ENCODE results near the gene VOPP1. TPM values are rescaled to one million over a fixed set of nuclear protein-coding genes. Genes with fewer than 3 reads are reported as not detected.
"Not testable (repeated sequence)": the region's sequence is repeated elsewhere in the genome, so short reads cannot be mapped to it uniquely, and the experiment has no call there.

The VOPP1 gene
- total RNA-seq, 1 donor from 2014 or later: 68.2 TPM

GRCh38 chr7:55510206-55510605 is 62.1 kb downstream of the VOPP1 start:
- not testable (repeated sequence) for DNase-seq (ENCODE audit: low spot score)

- DNase-seq (ENCODE audit: low spot score): no peak
Measured at GRCh38 chr7:55509322-55509721, 63.0 kb downstream of the VOPP1 start.

- no peak for DNase-seq (ENCODE audit: low spot score)
Measured at GRCh38 chr7:55508221-55509011, 63.9 kb downstream of the VOPP1 start.

- DNase-seq (ENCODE audit: low spot score): no peak
Measured at GRCh38 chr7:55507743-55508142, 64.6 kb downstream of the VOPP1 start.

- DNase-seq (ENCODE audit: low spot score): no peak
Measured at GRCh38 chr7:55504967-55505658, 67.2 kb downstream of the VOPP1 start.

GRCh38 chr7:55504093-55504859 is 68.0 kb downstream of the VOPP1 start:
- DNase-seq (ENCODE audit: low spot score): no peak

- no peak for DNase-seq (ENCODE audit: low spot score)
Measured at GRCh38 chr7:55502858-55503440, 69.4 kb downstream of the VOPP1 start.

GRCh38 chr7:55502124-55502857 is 70.0 kb downstream of the VOPP1 start:
- no peak for DNase-seq (ENCODE audit: low spot score)

GRCh38 chr7:55501611-55502010 is 70.7 kb downstream of the VOPP1 start:
- DNase-seq (ENCODE audit: low spot score): no peak

- DNase-seq (ENCODE audit: low spot score): no peak
Measured at GRCh38 chr7:55500117-55500756, 72.1 kb downstream of the VOPP1 start.

- no peak for DNase-seq (ENCODE audit: low spot score)
Measured at GRCh38 chr7:55499591-55499990, 72.7 kb downstream of the VOPP1 start.

GRCh38 chr7:55498770-55499169 is 73.5 kb downstream of the VOPP1 start:
- no peak for DNase-seq (ENCODE audit: low spot score)

- DNase-seq (ENCODE audit: low spot score): no peak
Measured at GRCh38 chr7:55498142-55498541, 74.2 kb downstream of the VOPP1 start.

- DNase-seq (ENCODE audit: low spot score): no peak
Measured at GRCh38 chr7:55497521-55497920, 74.8 kb downstream of the VOPP1 start.

- no peak for DNase-seq (ENCODE audit: low spot score)
Measured at GRCh38 chr7:55496906-55497305, 75.4 kb downstream of the VOPP1 start.

GRCh38 chr7:55494951-55495350 is 77.4 kb downstream of the VOPP1 start:
- DNase-seq (ENCODE audit: low spot score): no peak

GRCh38 chr7:55493408-55493807 is 78.9 kb downstream of the VOPP1 start:
- no peak for DNase-seq (ENCODE audit: low spot score)

GRCh38 chr7:55491346-55491745 is 81.0 kb downstream of the VOPP1 start:
- no peak for DNase-seq (ENCODE audit: low spot score)

- no peak for DNase-seq (ENCODE audit: low spot score)
Measured at GRCh38 chr7:55490099-55490498, 82.2 kb downstream of the VOPP1 start.

- DNase-seq (ENCODE audit: low spot score): no peak
Measured at GRCh38 chr7:55489552-55489951, 82.8 kb downstream of the VOPP1 start.

GRCh38 chr7:55488804-55489340 is 83.4 kb downstream of the VOPP1 start:
- DNase-seq (ENCODE audit: low spot score): no peak
